Neuronal stem cell (in vitro differentiated cells): ENCODE measurements around the gene FRS3.

Experiments used
- DNase-seq: peaks from one replicate; pipeline ENCODE4 v3.0.0-alpha.2; 2013; ENCODE audit warnings: low spot score
- H2AFZ ChIP-seq: one replicate; pipeline ENCODE4 v1.6.1; 2013; ENCODE audit warnings: mild to moderate bottlenecking, low read length, inconsistent platforms
- H2AK5ac ChIP-seq: 2 replicates; pipeline ENCODE4 v1.6.1; 2013; ENCODE audit warnings: low read depth, mild to moderate bottlenecking, inconsistent platforms, low read length, moderate library complexity, mixed read lengths
- H2BK120ac ChIP-seq: 2 replicates; pipeline ENCODE4 v1.6.1; 2013; ENCODE audit warnings: low read depth, mild to moderate bottlenecking, inconsistent platforms, low read length, moderate library complexity, mixed read lengths
- H2BK12ac ChIP-seq: one replicate; pipeline ENCODE4 v1.6.1; 2013; ENCODE audit warnings: low read length, inconsistent platforms
- H2BK15ac ChIP-seq: 2 replicates; pipeline ENCODE4 v1.6.1; 2013; ENCODE audit warnings: mild to moderate bottlenecking, low read length, inconsistent platforms, mixed read lengths
- H2BK5ac ChIP-seq: one replicate; pipeline ENCODE4 v1.6.1; 2013; ENCODE audit warnings: inconsistent platforms, mild to moderate bottlenecking, low read length, moderate library complexity
- H3K14ac ChIP-seq: one replicate; pipeline ENCODE4 v1.6.1; 2013; ENCODE audit warnings: low read length, inconsistent platforms
- H3K18ac ChIP-seq: 2 replicates; pipeline ENCODE4 v1.6.1; 2013; ENCODE audit warnings: low read length, inconsistent platforms
- H3K23ac ChIP-seq: 2 replicates; pipeline ENCODE4 v1.6.1; 2013; ENCODE audit warnings: low read depth, mild to moderate bottlenecking, mixed read lengths, low read length, inconsistent platforms; ENCODE audit not compliant: poor library complexity
- H3K27ac ChIP-seq: replicated peaks from 3 replicates; pipeline ENCODE4 v1.5.1; 2013; ENCODE audit warnings: low read length, inconsistent platforms
- H3K27me3 ChIP-seq, 3 experiments: 2 replicates each; pipeline ENCODE4 v1.6.1; 2013; ENCODE audit warnings: low read length in 3 of 3, mild to moderate bottlenecking in 2 of 3, inconsistent platforms in 1 of 3, low read depth in 1 of 3, mixed read lengths in 1 of 3, moderate library complexity in 1 of 3; ENCODE audit not compliant: control insufficient read depth in 3 of 3, insufficient read depth in 3 of 3
- H3K36me3 ChIP-seq, 2 donors: replicated peaks in 1 of 2; 2 replicates each; pipeline ENCODE4 v1.6.1; 2013; ENCODE audit warnings: low read length in 2 of 2; ENCODE audit not compliant: control insufficient read depth in 2 of 2, insufficient read depth in 2 of 2
- H3K4ac ChIP-seq: 2 replicates; pipeline ENCODE4 v1.6.1; 2013; ENCODE audit warnings: inconsistent platforms, mild to moderate bottlenecking, low read length, moderate library complexity
- H3K4me1 ChIP-seq, 2 donors: 1 replicate in 1 of 2; 2 replicates in 1 of 2; pipeline ENCODE4 v1.6.1; 2013; ENCODE audit warnings: low read length in 2 of 2, low read depth in 1 of 2; ENCODE audit not compliant: control insufficient read depth in 2 of 2, insufficient read depth in 1 of 2
- H3K4me2 ChIP-seq: one replicate; pipeline ENCODE4 v1.6.1; 2013; ENCODE audit warnings: mild to moderate bottlenecking, low read length, inconsistent platforms; ENCODE audit not compliant: insufficient read depth, poor library complexity, severe bottlenecking
- H3K4me3 ChIP-seq, 2 donors: 2 replicates each; pipeline ENCODE4 v1.5.1; 2013; ENCODE audit warnings: low read length in 2 of 2, mild to moderate bottlenecking in 2 of 2, inconsistent platforms in 1 of 2, moderate library complexity in 1 of 2
- H3K79me1 ChIP-seq: one replicate; pipeline ENCODE4 v1.6.1; 2013; ENCODE audit warnings: low read depth, mild to moderate bottlenecking, inconsistent platforms, low read length, moderate library complexity
- H3K9ac ChIP-seq: one replicate; pipeline ENCODE4 v1.6.1; 2013; ENCODE audit warnings: mild to moderate bottlenecking, low read depth, low read length, inconsistent platforms; ENCODE audit not compliant: poor library complexity
- H3K9me3 ChIP-seq, 2 donors: replicated peaks in 1 of 2; 2 replicates each; pipeline versions ENCODE3 to v1.6.1; 2013; ENCODE audit warnings: low read length in 2 of 2, mild to moderate bottlenecking in 2 of 2, inconsistent platforms in 1 of 2, low read depth in 1 of 2, mixed read lengths in 1 of 2, moderate library complexity in 1 of 2; ENCODE audit not compliant: control insufficient read depth in 2 of 2, insufficient read depth in 1 of 2
- H4K8ac ChIP-seq: one replicate; pipeline ENCODE4 v1.6.1; 2013; ENCODE audit warnings: low read depth, mild to moderate bottlenecking, inconsistent platforms, low read length, moderate library complexity
- H4K91ac ChIP-seq: one replicate; pipeline ENCODE4 v1.6.1; 2013; ENCODE audit warnings: low read length, low read depth, mild to moderate bottlenecking, inconsistent platforms; ENCODE audit not compliant: poor library complexity
- WGBS, 2 donors: extraction: QIAGEN DNeasy Blood & Tissue Kit; methylation state at CpG; one replicate each; pipeline ENCODE4 v1.1.7; 2013; ENCODE audit warnings: missing lambda C conversion rate in 2 of 2, mixed read lengths in 1 of 2; ENCODE audit not compliant: insufficient read length in 2 of 2, insufficient replicate concordance in 1 of 2; ENCODE audit errors: extremely low coverage in 2 of 2; 5-methylcytosine and 5-hydroxymethylcytosine counted together

Gene FRS3

GRCh38 chr6:41757271-41757670, 22.4 kb downstream of the FRS3 start:
- no peak overlapping the region for H2BK120ac ChIP-seq
- no peak overlapping the region for H4K8ac ChIP-seq
- H3K18ac ChIP-seq = no peak overlapping the region
- H3K9me3 ChIP-seq = no peaks in the 10 kb centered on the region
- H2BK5ac ChIP-seq = no peak overlapping the region
- no peak overlapping the region for H2AFZ ChIP-seq
- no peak overlapping the region for H4K91ac ChIP-seq
- no peak overlapping the region for H3K9ac ChIP-seq
- no peak overlapping the region for H2AK5ac ChIP-seq
- H3K4me3 ChIP-seq = no peak overlapping the region
- no CpG with 5 or more reads among the region's 6 CpGs for WGBS, 2 donors
- H3K4ac ChIP-seq = no peak overlapping the region
- no peaks in the 10 kb centered on the region for H3K79me1 ChIP-seq
- DNase-seq = no peak
- no peak overlapping the region for H3K14ac ChIP-seq
- no peaks in the 10 kb centered on the region for H3K36me3 ChIP-seq
- no peak overlapping the region for H3K23ac ChIP-seq
- H3K27ac ChIP-seq = no peak overlapping the region
- no peak overlapping the region for H3K4me2 ChIP-seq
- H3K4me1 ChIP-seq = no peaks in the 10 kb centered on the region
- H2BK12ac ChIP-seq = no peak overlapping the region
- H3K27me3 ChIP-seq = peaks cover 0 to 41% (median 0%) of the 10 kb centered on the region in 3 experiments
- H2BK15ac ChIP-seq = no peak overlapping the region

GRCh38 chr6:41756354-41756753, 23.3 kb downstream of the FRS3 start:
- WGBS, 2 donors = no CpG with 5 or more reads among the region's 13 CpGs
- no peak overlapping the region for H3K9ac ChIP-seq
- H3K18ac ChIP-seq = no peak overlapping the region
- H3K27me3 ChIP-seq = peaks cover 0 to 44% (median 0%) of the 10 kb centered on the region in 3 experiments
- no peak for DNase-seq
- H3K4me3 ChIP-seq = no peak overlapping the region
- no peaks in the 10 kb centered on the region for H3K4me1 ChIP-seq
- H3K23ac ChIP-seq = no peak overlapping the region
- H3K14ac ChIP-seq = no peak overlapping the region
- H3K4ac ChIP-seq = no peak overlapping the region
- H3K36me3 ChIP-seq = no peaks in the 10 kb centered on the region
- no peak overlapping the region for H2AFZ ChIP-seq
- no peak overlapping the region for H2BK5ac ChIP-seq
- H3K79me1 ChIP-seq = no peaks in the 10 kb centered on the region
- no peak overlapping the region for H3K27ac ChIP-seq
- no peak overlapping the region for H2BK12ac ChIP-seq
- H4K8ac ChIP-seq = no peak overlapping the region
- no peak overlapping the region for H2AK5ac ChIP-seq
- H4K91ac ChIP-seq = no peak overlapping the region
- H2BK15ac ChIP-seq = no peak overlapping the region
- H3K9me3 ChIP-seq = no peaks in the 10 kb centered on the region
- H3K4me2 ChIP-seq = no peak overlapping the region
- H2BK120ac ChIP-seq = no peak overlapping the region

- no peak overlapping the region for H3K27ac ChIP-seq
- no peak overlapping the region for H3K4ac ChIP-seq
- H3K9ac ChIP-seq = no peak overlapping the region
- peaks cover 0 to 48% (median 0%) of the 10 kb centered on the region in 3 experiments for H3K27me3 ChIP-seq
- H3K4me2 ChIP-seq = no peak overlapping the region
- H3K18ac ChIP-seq = no peak overlapping the region
- H3K14ac ChIP-seq = no peak overlapping the region
- H2BK5ac ChIP-seq = no peak overlapping the region
- H2BK120ac ChIP-seq = no peak overlapping the region
- no peak overlapping the region for H2AFZ ChIP-seq
- no peak overlapping the region for H3K4me3 ChIP-seq
- H2AK5ac ChIP-seq = no peak overlapping the region
- H3K4me1 ChIP-seq = no peaks in the 10 kb centered on the region
- H3K36me3 ChIP-seq = no peaks in the 10 kb centered on the region
- no peak overlapping the region for H4K8ac ChIP-seq
- no peak for DNase-seq
- no peak overlapping the region for H2BK15ac ChIP-seq
- H3K23ac ChIP-seq = no peak overlapping the region
- no peaks in the 10 kb centered on the region for H3K9me3 ChIP-seq
- H3K79me1 ChIP-seq = no peaks in the 10 kb centered on the region
- no peak overlapping the region for H2BK12ac ChIP-seq
- no CpG with 5 or more reads among the region's 4 CpGs for WGBS, 2 donors
- no peak overlapping the region for H4K91ac ChIP-seq
These were observed 23.8 kb downstream of the FRS3 start for GRCh38 chr6:41755895-41756294.

- H3K27me3 ChIP-seq = peaks cover 0 to 49% (median 0%) of the 10 kb centered on the region in 3 experiments
- no peaks in the 10 kb centered on the region for H3K36me3 ChIP-seq
- no peak overlapping the region for H3K4me3 ChIP-seq
- H2BK5ac ChIP-seq = no peak overlapping the region
- H2BK15ac ChIP-seq = no peak overlapping the region
- no peak overlapping the region for H3K14ac ChIP-seq
- H3K4me1 ChIP-seq = no peaks in the 10 kb centered on the region
- H3K4me2 ChIP-seq = no peak overlapping the region
- no peak overlapping the region for H2BK120ac ChIP-seq
- H2BK12ac ChIP-seq = no peak overlapping the region
- H3K27ac ChIP-seq = no peak overlapping the region
- H3K9me3 ChIP-seq = peaks cover 0 to 2% of the 10 kb centered on the region in 2 donors
- no peak overlapping the region for H3K18ac ChIP-seq
- H3K79me1 ChIP-seq = no peaks in the 10 kb centered on the region
- H3K9ac ChIP-seq = no peak overlapping the region
- no CpG with 5 or more reads among the region's 3 CpGs for WGBS, 2 donors
- no peak overlapping the region for H3K4ac ChIP-seq
- H2AFZ ChIP-seq = no peak overlapping the region
- no peak overlapping the region for H4K8ac ChIP-seq
- no peak overlapping the region for H4K91ac ChIP-seq
- H3K23ac ChIP-seq = no peak overlapping the region
- no peak for DNase-seq
- H2AK5ac ChIP-seq = no peak overlapping the region
These were observed 29.3 kb downstream of the FRS3 start for GRCh38 chr6:41750374-41750773.
